Progenitor cell of endocrine pancreas (in vitro differentiated cells): ENCODE results near the gene LMTK2. TPM values are rescaled to one million over a fixed set of nuclear protein-coding genes. Genes with fewer than 3 reads are reported as not detected.

Experiments used
- DNase-seq: peaks from one replicate; pipeline ENCODE4 v3.0.0; 2021; ENCODE audit warnings: low spot score; ENCODE audit not compliant: unreplicated experiment
- H3K27ac Mint-ChIP-seq: 2 replicates; pipeline ENCODE4 v1.8.0; 2021; ENCODE audit warnings: mild to moderate bottlenecking, moderate library complexity, mixed read lengths
- H3K27me3 Mint-ChIP-seq: 2 replicates; pipeline ENCODE4 v1.8.0; 2021; ENCODE audit warnings: mixed read lengths
- H3K36me3 Mint-ChIP-seq: 2 replicates; pipeline ENCODE4 v1.8.0; 2022; ENCODE audit warnings: mixed read lengths; ENCODE audit not compliant: insufficient read depth
- H3K4me1 Mint-ChIP-seq: 2 replicates; pipeline ENCODE4 v1.8.0; 2021; ENCODE audit warnings: low read depth, mixed read lengths
- H3K4me3 Mint-ChIP-seq: 2 replicates; pipeline ENCODE4 v1.8.0; 2021; ENCODE audit warnings: low read depth, mild to moderate bottlenecking, moderate library complexity, mixed read lengths
- H3K9me3 Mint-ChIP-seq: 2 replicates; pipeline ENCODE4 v1.8.0; 2021; ENCODE audit warnings: low read depth, mixed read lengths
- CTCF ChIP-seq: fragments of 200-600 bp; sonication (generic); IDR thresholded peaks from one replicate; pipeline ENCODE4 v1.5.0; 2021; ENCODE audit warnings: antibody characterized with exemption, mild to moderate bottlenecking; ENCODE audit not compliant: unreplicated experiment
- total RNA-seq: library from RNA; stranded (reverse); gene quantifications from 2 replicates; pipeline ENCODE4 v1.2.1, GENCODE V29; 2021

The LMTK2 gene
- total RNA-seq, 1 donor from 2014 or later: 32.3 TPM

- Mint-ChIP-seq H3K4me1 (peaks cover 21% of the 10 kb centered on the region), H3K27me3 (no peaks in the 10 kb centered on the region), H3K27ac (peak overlapping the region; percentile 31), H3K4me3 (peak overlapping the region; percentile 9), H3K36me3 (peaks cover 2% of the 10 kb centered on the region), H3K9me3 (no peaks in the 10 kb centered on the region)
- no peak for DNase-seq
- TF ChIP-seq CTCF: no peak
Measured at GRCh38 chr7:98254516-98254915, 147.9 kb downstream of the LMTK2 start.

GRCh38 chr7:98254951-98255610 is 148.4 kb downstream of the LMTK2 start:
- H3K27ac Mint-ChIP-seq: peak overlapping the region; percentile 31
- H3K4me1 Mint-ChIP-seq: peaks cover 19% of the 10 kb centered on the region
- no peak for TF ChIP-seq CTCF
- no peak for DNase-seq
- no peak overlapping the region for H3K4me3 Mint-ChIP-seq
- no peaks in the 10 kb centered on the region for H3K27me3 Mint-ChIP-seq
- H3K36me3 Mint-ChIP-seq: peaks cover 2% of the 10 kb centered on the region
- H3K9me3 Mint-ChIP-seq: no peaks in the 10 kb centered on the region

GRCh38 chr7:98256431-98256830 is 149.8 kb downstream of the LMTK2 start:
- H3K9me3 Mint-ChIP-seq: no peaks in the 10 kb centered on the region
- no peak for TF ChIP-seq CTCF
- H3K4me3 Mint-ChIP-seq: no peak overlapping the region
- no peak overlapping the region for H3K27ac Mint-ChIP-seq
- no peaks in the 10 kb centered on the region for H3K27me3 Mint-ChIP-seq
- peaks cover 9% of the 10 kb centered on the region for H3K4me1 Mint-ChIP-seq
- peaks cover 2% of the 10 kb centered on the region for H3K36me3 Mint-ChIP-seq
- no peak for DNase-seq

GRCh38 chr7:98257701-98258100 is 151.0 kb downstream of the LMTK2 start:
- no peak for DNase-seq
- Mint-ChIP-seq H3K4me1 (peaks cover 5% of the 10 kb centered on the region), H3K9me3 (no peaks in the 10 kb centered on the region), H3K4me3 (no peak overlapping the region), H3K27ac (no peak overlapping the region), H3K27me3 (no peaks in the 10 kb centered on the region), H3K36me3 (peaks cover 4% of the 10 kb centered on the region)
- no peak for TF ChIP-seq CTCF

Other genes starting within 250 kb of the LMTK2 start
- 104 and 116 TPM in 2 replicates for gene ASNS, start 234.5 kb upstream of the LMTK2 start, total RNA-seq
- not detected in 2 replicates for gene OCM2, start 116.7 kb upstream of the LMTK2 start, total RNA-seq
- 0.57 and 1.7 TPM in 2 replicates for gene BHLHA15, start 104.6 kb downstream of the LMTK2 start, total RNA-seq
- gene TECPR1, start 145.4 kb downstream of the LMTK2 start, total RNA-seq: 40.8 and 41.6 TPM in 2 replicates
- 124 and 125 TPM in 2 replicates for gene BRI3, start 174.8 kb downstream of the LMTK2 start, total RNA-seq